H9 (cell line): ENCODE measurements around the gene TMTC2. TPM values are rescaled to one million over a fixed set of nuclear protein-coding genes. Genes with fewer than 3 reads are reported as not detected.
A peak's percentile ranks its signal among the peaks of the same experiment; 100 is the strongest.

Experiments used
- DNase-seq: peaks from one replicate; pipeline ENCODE4 v3.0.0-alpha.2; 2017
- H2AFZ ChIP-seq: one replicate; pipeline ENCODE4 v1.6.1; 2013; ENCODE audit warnings: mild to moderate bottlenecking, low read length, control low read depth, moderate library complexity
- H2AK5ac ChIP-seq: 2 replicates; pipeline ENCODE4 v1.6.1; 2013; ENCODE audit warnings: low read length, control low read depth, mixed read lengths; ENCODE audit not compliant: insufficient read length
- H2BK120ac ChIP-seq: one replicate; pipeline ENCODE4 v1.6.1; 2013; ENCODE audit warnings: low read depth, mild to moderate bottlenecking, low read length, control low read depth, inconsistent platforms; ENCODE audit not compliant: poor library complexity, severe bottlenecking
- H2BK12ac ChIP-seq: 2 replicates; pipeline ENCODE4 v1.6.1; 2013; ENCODE audit warnings: low read length, control low read depth, mixed read lengths, low read depth; ENCODE audit not compliant: insufficient read length
- H2BK15ac ChIP-seq: 2 replicates; pipeline ENCODE4 v1.6.1; 2013; ENCODE audit warnings: low read depth, low read length, control low read depth
- H2BK20ac ChIP-seq: one replicate; pipeline ENCODE4 v1.6.1; 2013; ENCODE audit warnings: low read depth, mild to moderate bottlenecking, low read length, control low read depth, inconsistent platforms; ENCODE audit not compliant: poor library complexity, severe bottlenecking
- H2BK5ac ChIP-seq: 2 replicates; pipeline ENCODE4 v1.6.1; 2013; ENCODE audit warnings: low read length, control low read depth, mixed read lengths; ENCODE audit not compliant: insufficient read length
- H3K14ac ChIP-seq: 2 replicates; pipeline ENCODE4 v1.6.1; 2013; ENCODE audit warnings: low read length, control low read depth; ENCODE audit not compliant: insufficient read depth
- H3K18ac ChIP-seq: 2 replicates; pipeline ENCODE4 v1.6.1; 2013; ENCODE audit warnings: low read depth, mild to moderate bottlenecking, mixed read lengths, low read length, control low read depth; ENCODE audit not compliant: insufficient read length
- H3K23ac ChIP-seq: 2 replicates; pipeline ENCODE4 v1.6.1; 2013; ENCODE audit warnings: low read length, control low read depth, mixed read lengths, low read depth; ENCODE audit not compliant: insufficient read length
- H3K23me2 ChIP-seq: 2 replicates; pipeline ENCODE4 v1.6.1; 2013; ENCODE audit warnings: low read depth, mild to moderate bottlenecking, mixed read lengths, low read length, control low read depth; ENCODE audit not compliant: insufficient read length, poor library complexity, severe bottlenecking
- H3K27ac ChIP-seq: 2 replicates; pipeline ENCODE4 v1.5.1; 2013; ENCODE audit warnings: low read length, control low read depth, mixed read lengths, low read depth; ENCODE audit not compliant: insufficient read length
- H3K27me3 ChIP-seq: 2 replicates; pipeline ENCODE4 v1.6.1; 2013; ENCODE audit warnings: low read length, control low read depth, inconsistent platforms; ENCODE audit not compliant: insufficient read depth
- H3K4ac ChIP-seq: 2 replicates; pipeline ENCODE4 v1.6.1; 2013; ENCODE audit warnings: low read depth, mild to moderate bottlenecking, control low read depth, inconsistent platforms, low read length, moderate library complexity
- H3K4me1 ChIP-seq: 2 replicates; pipeline ENCODE4 v1.6.1; 2013; ENCODE audit warnings: low read length, control low read depth, inconsistent platforms; ENCODE audit not compliant: insufficient read depth
- H3K4me2 ChIP-seq: 2 replicates; pipeline ENCODE4 v1.6.1; 2013; ENCODE audit warnings: low read length, control low read depth, mixed read lengths; ENCODE audit not compliant: insufficient read length, insufficient read depth
- H3K56ac ChIP-seq: 2 replicates; pipeline ENCODE4 v1.6.1; 2013; ENCODE audit warnings: low read depth, mild to moderate bottlenecking, mixed read lengths, low read length, control low read depth; ENCODE audit not compliant: insufficient read length
- H3K79me1 ChIP-seq: 2 replicates; pipeline ENCODE4 v1.6.1; 2013; ENCODE audit warnings: low read depth, mild to moderate bottlenecking, moderate library complexity, low read length, control low read depth, inconsistent platforms; ENCODE audit not compliant: insufficient read depth, poor library complexity, severe bottlenecking
- H3K79me2 ChIP-seq: 2 replicates; pipeline ENCODE4 v1.6.1; 2013; ENCODE audit warnings: low read length, control low read depth, inconsistent platforms; ENCODE audit not compliant: insufficient read depth
- H3K9ac ChIP-seq: 2 replicates; pipeline ENCODE4 v1.6.1; 2013; ENCODE audit warnings: low read length, control low read depth, mixed read lengths; ENCODE audit not compliant: insufficient read length; ENCODE audit errors: extremely low read depth
- H3K9me3 ChIP-seq: one replicate; pipeline ENCODE4 v1.6.1; 2013; ENCODE audit warnings: low read depth, low read length, inconsistent platforms; ENCODE audit not compliant: control insufficient read depth
- H3T11ph ChIP-seq: one replicate; pipeline ENCODE4 v1.6.1; 2013; ENCODE audit warnings: mild to moderate bottlenecking, low read length, control low read depth, inconsistent platforms
- H4K20me1 ChIP-seq: one replicate; pipeline ENCODE4 v1.6.1; 2013; ENCODE audit not compliant: control insufficient read depth, insufficient read length, insufficient read depth
- H4K5ac ChIP-seq: 2 replicates; pipeline ENCODE4 v1.6.1; 2013; ENCODE audit warnings: low read depth, mild to moderate bottlenecking, mixed read lengths, low read length, control low read depth; ENCODE audit not compliant: insufficient read length
- H4K8ac ChIP-seq: replicated peaks from 2 replicates; pipeline ENCODE4 v1.6.1; 2013; ENCODE audit warnings: low read length, control low read depth, mixed read lengths, low read depth; ENCODE audit not compliant: insufficient read length
- H4K91ac ChIP-seq: 2 replicates; pipeline ENCODE4 v1.6.1; 2013; ENCODE audit warnings: low read depth, mild to moderate bottlenecking, moderate library complexity, mixed read lengths, low read length, control low read depth; ENCODE audit not compliant: insufficient read length
- H3K27ac Mint-ChIP-seq, 3 experiments: 2 replicates in 2 of 3; 3 replicates in 1 of 3; pipeline ENCODE4 v1.8.0; 2020 to 2021; ENCODE audit warnings: mixed read lengths in 3 of 3, mild to moderate bottlenecking in 1 of 3, moderate library complexity in 1 of 3
- H3K27me3 Mint-ChIP-seq: 2 replicates; pipeline ENCODE4 v1.8.0; 2021; ENCODE audit warnings: low read depth, mild to moderate bottlenecking, moderate library complexity, mixed read lengths
- H3K36me3 Mint-ChIP-seq, 3 experiments: 2 replicates in 2 of 3; 3 replicates in 1 of 3; pipeline ENCODE4 v1.8.0; 2020 to 2021; ENCODE audit warnings: low read depth in 3 of 3, mixed read lengths in 3 of 3; ENCODE audit not compliant: insufficient read depth in 1 of 3
- H3K4me1 Mint-ChIP-seq, 2 experiments: 2 replicates each; pipeline ENCODE4 v1.8.0; 2020; ENCODE audit warnings: mixed read lengths in 2 of 2
- H3K4me3 Mint-ChIP-seq, 2 experiments: 2 replicates in 1 of 2; 3 replicates in 1 of 2; pipeline ENCODE4 v1.8.0; 2020 to 2021; ENCODE audit warnings: mild to moderate bottlenecking in 2 of 2, mixed read lengths in 2 of 2, moderate library complexity in 1 of 2
- H3K9me3 Mint-ChIP-seq, 2 experiments: 2 replicates in 1 of 2; 3 replicates in 1 of 2; pipeline ENCODE4 v1.8.0; 2020; ENCODE audit warnings: mild to moderate bottlenecking in 2 of 2, mixed read lengths in 2 of 2, moderate library complexity in 1 of 2
- WGBS: extraction: QIAGEN DNeasy Blood & Tissue Kit; methylation state at CpG from one replicate; pipeline ENCODE4 v1.1.7; 2013; ENCODE audit warnings: missing lambda C conversion rate, low lambda C conversion rate, mixed read lengths; ENCODE audit not compliant: insufficient read length; ENCODE audit errors: extremely low coverage; 5-methylcytosine and 5-hydroxymethylcytosine counted together
- total RNA-seq: library from RNA; stranded (reverse); gene quantifications from 2 replicates; pipeline ENCODE4 v1.2.1, GENCODE V29; 2021
- TF ChIP-seq, protein P1 (sequence below): fragments of 200-600 bp; sonication (generic); conservative IDR thresholded peaks from 3 replicates; pipeline ENCODE4 v1.8.0; 2021; ENCODE audit warnings: antibody characterized with exemption, mild to moderate bottlenecking

Gene TMTC2
- total RNA-seq, 1 experiment from 2014 or later: 3.1 TPM

DNA sequence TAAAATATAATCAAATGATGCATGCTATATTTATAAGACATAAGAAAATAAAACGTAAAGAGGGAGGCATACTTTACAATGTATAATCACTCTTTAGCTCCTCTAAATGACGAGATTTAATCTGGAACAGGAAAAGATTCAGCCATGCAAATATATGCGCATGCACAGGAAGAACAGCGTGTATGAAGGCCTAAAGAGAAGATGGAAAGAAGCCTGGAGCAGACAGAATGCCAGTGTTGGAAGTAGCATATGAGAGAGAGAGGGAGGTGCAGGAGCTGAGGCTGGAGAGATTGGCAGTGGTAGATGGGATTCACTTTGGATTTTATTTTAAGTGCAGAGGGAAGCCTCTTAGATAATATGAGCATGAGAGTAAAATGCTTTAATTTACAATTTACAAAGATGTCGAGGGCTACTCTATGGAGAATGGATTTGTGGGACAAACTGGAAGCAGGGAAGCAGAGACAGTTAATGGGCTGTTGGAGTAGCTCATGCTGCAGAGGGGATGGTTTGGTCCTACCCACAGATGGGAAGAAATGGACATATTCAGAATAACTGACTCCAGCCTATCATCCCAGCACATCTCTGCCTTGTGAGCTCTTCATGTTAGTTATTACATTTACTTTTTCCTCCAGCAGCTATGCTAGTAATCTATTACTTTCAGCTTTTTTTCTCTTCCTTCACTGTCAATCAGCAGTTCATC, 411.1 kb downstream of the TMTC2 start:
- H2BK12ac ChIP-seq: no peak overlapping the region
- no peak overlapping the region for H2BK120ac ChIP-seq
- no peaks in the 10 kb centered on the region for H3K23me2 ChIP-seq
- no peak overlapping the region for H2BK20ac ChIP-seq
- Mint-ChIP-seq H3K4me1 (peaks cover 14 to 15% of the 10 kb centered on the region in 2 experiments), H3K4me3 (no peak overlapping the region), H3K27ac (peak overlapping the region; percentile 1 to 55 (median 25); a peak in 3 of 7 replicates), H3K27me3 (no peaks in the 10 kb centered on the region), H3K9me3 (peaks cover 0 to 5% of the 10 kb centered on the region in 2 experiments; a peak in 2 of 5 replicates), H3K36me3 (peaks cover 0 to 9% (median 3%) of the 10 kb centered on the region in 3 experiments; a peak in 4 of 7 replicates)
- no peak overlapping the region for H3K4ac ChIP-seq
- no CpG with 5 or more reads among the region's 5 CpGs for WGBS
- no peak overlapping the region for H3K27ac ChIP-seq
- no peaks in the 10 kb centered on the region for H3K9me3 ChIP-seq
- no peak overlapping the region for H3K9ac ChIP-seq
- no peaks in the 10 kb centered on the region for H3K79me1 ChIP-seq
- H3K27me3 ChIP-seq: no peaks in the 10 kb centered on the region
- H2AK5ac ChIP-seq: no peak overlapping the region
- H3K23ac ChIP-seq: no peak overlapping the region
- H3K4me2 ChIP-seq: no peak overlapping the region
- TF ChIP-seq, protein P1, sequence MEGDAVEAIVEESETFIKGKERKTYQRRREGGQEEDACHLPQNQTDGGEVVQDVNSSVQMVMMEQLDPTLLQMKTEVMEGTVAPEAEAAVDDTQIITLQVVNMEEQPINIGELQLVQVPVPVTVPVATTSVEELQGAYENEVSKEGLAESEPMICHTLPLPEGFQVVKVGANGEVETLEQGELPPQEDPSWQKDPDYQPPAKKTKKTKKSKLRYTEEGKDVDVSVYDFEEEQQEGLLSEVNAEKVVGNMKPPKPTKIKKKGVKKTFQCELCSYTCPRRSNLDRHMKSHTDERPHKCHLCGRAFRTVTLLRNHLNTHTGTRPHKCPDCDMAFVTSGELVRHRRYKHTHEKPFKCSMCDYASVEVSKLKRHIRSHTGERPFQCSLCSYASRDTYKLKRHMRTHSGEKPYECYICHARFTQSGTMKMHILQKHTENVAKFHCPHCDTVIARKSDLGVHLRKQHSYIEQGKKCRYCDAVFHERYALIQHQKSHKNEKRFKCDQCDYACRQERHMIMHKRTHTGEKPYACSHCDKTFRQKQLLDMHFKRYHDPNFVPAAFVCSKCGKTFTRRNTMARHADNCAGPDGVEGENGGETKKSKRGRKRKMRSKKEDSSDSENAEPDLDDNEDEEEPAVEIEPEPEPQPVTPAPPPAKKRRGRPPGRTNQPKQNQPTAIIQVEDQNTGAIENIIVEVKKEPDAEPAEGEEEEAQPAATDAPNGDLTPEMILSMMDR: no peak
- no peak overlapping the region for H3T11ph ChIP-seq
- no peak overlapping the region for H3K14ac ChIP-seq
- no peak overlapping the region for H2BK5ac ChIP-seq
- no peak overlapping the region for H3K18ac ChIP-seq
- no peak for DNase-seq
- no peak overlapping the region for H2BK15ac ChIP-seq
- no peak overlapping the region for H4K91ac ChIP-seq
- no peak overlapping the region for H4K8ac ChIP-seq
- H2AFZ ChIP-seq: no peak overlapping the region
- H4K20me1 ChIP-seq: no peaks in the 10 kb centered on the region
- H3K56ac ChIP-seq: no peak overlapping the region
- peaks cover 3% of the 10 kb centered on the region; the same call in 1 of the 2 replicates for H3K4me1 ChIP-seq
- no peaks in the 10 kb centered on the region for H3K79me2 ChIP-seq
- H4K5ac ChIP-seq: no peak overlapping the region
